ENCODE measurements around the gene POU5F1.
"Not testable (repeated sequence)": the region's sequence is repeated elsewhere in the genome, so short reads cannot be mapped to it uniquely, and the experiment has no call there.

- not testable (repeated sequence) for TF ChIP-seq POLR2A, EP300 (IDR thresholded peaks at IDR 0.05)
- TF ChIP-seq, protein P1, sequence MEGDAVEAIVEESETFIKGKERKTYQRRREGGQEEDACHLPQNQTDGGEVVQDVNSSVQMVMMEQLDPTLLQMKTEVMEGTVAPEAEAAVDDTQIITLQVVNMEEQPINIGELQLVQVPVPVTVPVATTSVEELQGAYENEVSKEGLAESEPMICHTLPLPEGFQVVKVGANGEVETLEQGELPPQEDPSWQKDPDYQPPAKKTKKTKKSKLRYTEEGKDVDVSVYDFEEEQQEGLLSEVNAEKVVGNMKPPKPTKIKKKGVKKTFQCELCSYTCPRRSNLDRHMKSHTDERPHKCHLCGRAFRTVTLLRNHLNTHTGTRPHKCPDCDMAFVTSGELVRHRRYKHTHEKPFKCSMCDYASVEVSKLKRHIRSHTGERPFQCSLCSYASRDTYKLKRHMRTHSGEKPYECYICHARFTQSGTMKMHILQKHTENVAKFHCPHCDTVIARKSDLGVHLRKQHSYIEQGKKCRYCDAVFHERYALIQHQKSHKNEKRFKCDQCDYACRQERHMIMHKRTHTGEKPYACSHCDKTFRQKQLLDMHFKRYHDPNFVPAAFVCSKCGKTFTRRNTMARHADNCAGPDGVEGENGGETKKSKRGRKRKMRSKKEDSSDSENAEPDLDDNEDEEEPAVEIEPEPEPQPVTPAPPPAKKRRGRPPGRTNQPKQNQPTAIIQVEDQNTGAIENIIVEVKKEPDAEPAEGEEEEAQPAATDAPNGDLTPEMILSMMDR (IDR thresholded peaks at IDR 0.05), result not testable (repeated sequence)
Observed at GRCh38 chr6:31165064-31165832, 5.2 kb downstream of the POU5F1 start.

Measured in tibial nerve (tissue), 4 donors.